Fibroblast of lung (primary cell): ENCODE measurements around the gene FAM162A.

ENCODE experiments used
- EZH2 ChIP-seq: IDR thresholded peaks from 2 replicates; pipeline ENCODE4 v1.5.1; 2012; ENCODE audit warnings: low read length, control low read depth, mild to moderate bottlenecking; ENCODE audit errors: missing control alignments
- TF ChIP-seq, protein P1 (sequence below), 2 donors: IDR thresholded peaks in 1 of 2; conservative IDR thresholded peaks in 1 of 2; 1 replicate in 1 of 2; 2 replicates in 1 of 2; pipeline ENCODE4 v1.5.1; 2011 to 2012; ENCODE audit warnings: low read length in 2 of 2, control low read depth in 1 of 2, inconsistent platforms in 1 of 2, low read depth in 1 of 2, mild to moderate bottlenecking in 1 of 2

DNA sequence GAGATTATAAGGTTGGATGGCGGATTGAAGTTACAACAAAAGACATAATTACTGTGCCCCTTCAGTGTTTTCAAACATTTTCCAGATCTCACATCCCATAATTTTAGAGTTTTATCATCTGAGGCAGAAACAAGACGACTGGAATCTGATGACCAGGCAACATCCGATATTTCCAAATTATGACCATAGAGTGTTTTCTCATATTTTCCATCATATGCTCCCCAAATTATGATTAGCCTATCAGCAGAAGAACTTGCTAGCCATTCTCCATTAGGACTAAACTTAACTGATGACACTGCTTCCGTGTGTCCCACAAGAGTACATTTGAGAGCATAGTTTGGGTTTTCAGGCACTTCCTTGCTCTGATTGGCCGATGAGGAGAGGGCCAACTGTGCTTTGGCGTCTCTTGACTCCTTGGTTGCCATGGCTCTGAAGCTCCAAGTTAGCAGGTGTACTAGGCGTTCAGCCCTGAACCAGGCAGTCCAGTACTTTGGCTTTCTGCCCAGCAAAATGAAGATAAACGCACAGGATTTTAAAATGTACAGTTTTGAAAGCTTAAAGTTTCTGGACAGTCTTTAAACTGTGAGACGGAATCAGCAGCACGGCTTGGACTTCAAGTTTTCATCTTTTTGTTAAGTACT, 31.2 kb downstream of the FAM162A start:
- TF ChIP-seq, protein P1, sequence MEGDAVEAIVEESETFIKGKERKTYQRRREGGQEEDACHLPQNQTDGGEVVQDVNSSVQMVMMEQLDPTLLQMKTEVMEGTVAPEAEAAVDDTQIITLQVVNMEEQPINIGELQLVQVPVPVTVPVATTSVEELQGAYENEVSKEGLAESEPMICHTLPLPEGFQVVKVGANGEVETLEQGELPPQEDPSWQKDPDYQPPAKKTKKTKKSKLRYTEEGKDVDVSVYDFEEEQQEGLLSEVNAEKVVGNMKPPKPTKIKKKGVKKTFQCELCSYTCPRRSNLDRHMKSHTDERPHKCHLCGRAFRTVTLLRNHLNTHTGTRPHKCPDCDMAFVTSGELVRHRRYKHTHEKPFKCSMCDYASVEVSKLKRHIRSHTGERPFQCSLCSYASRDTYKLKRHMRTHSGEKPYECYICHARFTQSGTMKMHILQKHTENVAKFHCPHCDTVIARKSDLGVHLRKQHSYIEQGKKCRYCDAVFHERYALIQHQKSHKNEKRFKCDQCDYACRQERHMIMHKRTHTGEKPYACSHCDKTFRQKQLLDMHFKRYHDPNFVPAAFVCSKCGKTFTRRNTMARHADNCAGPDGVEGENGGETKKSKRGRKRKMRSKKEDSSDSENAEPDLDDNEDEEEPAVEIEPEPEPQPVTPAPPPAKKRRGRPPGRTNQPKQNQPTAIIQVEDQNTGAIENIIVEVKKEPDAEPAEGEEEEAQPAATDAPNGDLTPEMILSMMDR (conservative IDR thresholded peaks at IDR 0.05 in 1 of 2, IDR thresholded peaks at IDR 0.05 in 1 of 2; ENCODE audit: low read depth in 1 of 2, low read length in 2 of 2): no peak
- no peak for TF ChIP-seq EZH2
